K562 (cell line): ENCODE results near the gene NELFE. TPM values are rescaled to one million over a fixed set of nuclear protein-coding genes. Genes with fewer than 3 reads are reported as not detected.

ENCODE experiments used
- L3MBTL2 ChIP-seq: fragments of 450-650 bp; IDR thresholded peaks from 2 replicates; pipeline ENCODE4 v1.6.1; 2016; ENCODE audit warnings: mild to moderate bottlenecking, moderate library complexity
- RBM14 ChIP-seq: fragments of 200-400 bp; formaldehyde crosslinking; IDR thresholded peaks from 2 replicates; pipeline ENCODE4 v1.6.1; 2018; ENCODE audit warnings: low read depth, mild to moderate bottlenecking, low read length, moderate library complexity, borderline replicate concordance; ENCODE audit not compliant: insufficient read depth
- ZEB2 ChIP-seq: fragments of 450-650 bp; IDR thresholded peaks from 2 replicates; pipeline ENCODE4 v1.6.1; 2016
- polyA plus RNA-seq, 8 experiments: library from polyadenylated mRNA; depleted of rRNA in 4 of 8; stranded (reverse) in 5 of 8; unstranded in 3 of 8; fragments of >200 nt; fragmentation: Nextera tagmentation in 2 of 8; fragmentation: Illumina TruSeq in 1 of 8; extraction: Ambion mirVana in 2 of 8; extraction: Trizol in 1 of 8; gene quantifications; 2 replicates each; pipeline versions ENCODE4 v1.2.1 to v1.2.3, GENCODE V29; 2011 to 2014; ENCODE audit warnings: inconsistent platforms in 1 of 8, missing spikeins in 1 of 8
- total RNA-seq, 7 experiments: library from RNA; depleted of rRNA in 6 of 7; stranded (reverse); fragments of >200 nt in 6 of 7; fragmentation: Illumina TruSeq in 2 of 7; extraction: Trizol in 2 of 7; gene quantifications; 2 replicates each; pipeline versions ENCODE4 v1.2.1 to v1.2.3, GENCODE V29; 2011 to 2021; ENCODE audit warnings: low replicate concordance in 1 of 7
- TF ChIP-seq, protein P1 (sequence below): fragments of 450-650 bp; IDR thresholded peaks from 2 replicates; pipeline ENCODE4 v1.6.1; 2016; ENCODE audit warnings: mild to moderate bottlenecking, moderate library complexity
- TF ChIP-seq, protein P2 (sequence below): fragments of 450-650 bp; IDR thresholded peaks from one replicate; pipeline ENCODE4 v1.6.1; 2018; ENCODE audit warnings: mild to moderate bottlenecking, moderate library complexity; ENCODE audit not compliant: partially characterized antibody
- TF ChIP-seq, protein P3 (sequence below): fragments of 450-650 bp; formaldehyde crosslinking; IDR thresholded peaks from 2 replicates; pipeline ENCODE4 v1.4.0; 2020; ENCODE audit warnings: mild to moderate bottlenecking, moderate library complexity
- TF ChIP-seq, protein P4 (sequence below): fragments of 450-650 bp; IDR thresholded peaks from 2 replicates; pipeline ENCODE4 v1.6.1; 2017; ENCODE audit warnings: antibody characterized with exemption, mild to moderate bottlenecking

NELFE gene
- total and polyA plus RNA-seq, 9 of the 15 experiments (the other 6 are each of a cell fraction or from before 2014, with no cell fraction given), result 15.2 to 157 (median 91.5) TPM

DNA sequence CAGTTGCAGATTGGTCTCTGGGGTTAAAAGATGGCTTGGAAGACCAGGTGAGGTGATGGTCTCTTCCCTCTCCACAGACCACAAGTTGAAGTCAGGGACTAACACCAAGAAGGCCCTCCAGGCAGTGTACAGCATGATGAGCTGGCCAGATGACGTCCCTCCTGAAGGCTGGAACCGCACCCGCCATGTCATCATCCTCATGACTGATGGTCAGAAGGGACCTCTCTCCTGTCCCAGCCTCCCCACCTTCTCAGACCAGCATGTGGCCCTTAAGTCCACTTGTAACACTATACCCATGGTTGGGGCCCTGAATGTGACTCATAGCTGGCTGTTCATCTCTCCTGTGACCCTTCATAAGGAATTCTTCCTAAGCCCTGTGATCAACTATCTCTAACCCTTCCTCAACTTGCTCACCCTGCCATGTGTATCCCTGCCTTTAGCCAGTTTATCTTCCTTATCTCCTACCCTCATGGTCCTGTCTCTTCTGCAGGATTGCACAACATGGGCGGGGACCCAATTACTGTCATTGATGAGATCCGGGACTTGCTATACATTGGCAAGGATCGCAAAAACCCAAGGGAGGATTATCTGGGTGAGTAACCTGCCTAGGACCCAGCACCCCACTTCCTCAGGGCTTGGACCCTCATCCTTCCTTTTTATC lies 9.9 kb downstream of the NELFE start (continued):
- TF ChIP-seq, protein P1, sequence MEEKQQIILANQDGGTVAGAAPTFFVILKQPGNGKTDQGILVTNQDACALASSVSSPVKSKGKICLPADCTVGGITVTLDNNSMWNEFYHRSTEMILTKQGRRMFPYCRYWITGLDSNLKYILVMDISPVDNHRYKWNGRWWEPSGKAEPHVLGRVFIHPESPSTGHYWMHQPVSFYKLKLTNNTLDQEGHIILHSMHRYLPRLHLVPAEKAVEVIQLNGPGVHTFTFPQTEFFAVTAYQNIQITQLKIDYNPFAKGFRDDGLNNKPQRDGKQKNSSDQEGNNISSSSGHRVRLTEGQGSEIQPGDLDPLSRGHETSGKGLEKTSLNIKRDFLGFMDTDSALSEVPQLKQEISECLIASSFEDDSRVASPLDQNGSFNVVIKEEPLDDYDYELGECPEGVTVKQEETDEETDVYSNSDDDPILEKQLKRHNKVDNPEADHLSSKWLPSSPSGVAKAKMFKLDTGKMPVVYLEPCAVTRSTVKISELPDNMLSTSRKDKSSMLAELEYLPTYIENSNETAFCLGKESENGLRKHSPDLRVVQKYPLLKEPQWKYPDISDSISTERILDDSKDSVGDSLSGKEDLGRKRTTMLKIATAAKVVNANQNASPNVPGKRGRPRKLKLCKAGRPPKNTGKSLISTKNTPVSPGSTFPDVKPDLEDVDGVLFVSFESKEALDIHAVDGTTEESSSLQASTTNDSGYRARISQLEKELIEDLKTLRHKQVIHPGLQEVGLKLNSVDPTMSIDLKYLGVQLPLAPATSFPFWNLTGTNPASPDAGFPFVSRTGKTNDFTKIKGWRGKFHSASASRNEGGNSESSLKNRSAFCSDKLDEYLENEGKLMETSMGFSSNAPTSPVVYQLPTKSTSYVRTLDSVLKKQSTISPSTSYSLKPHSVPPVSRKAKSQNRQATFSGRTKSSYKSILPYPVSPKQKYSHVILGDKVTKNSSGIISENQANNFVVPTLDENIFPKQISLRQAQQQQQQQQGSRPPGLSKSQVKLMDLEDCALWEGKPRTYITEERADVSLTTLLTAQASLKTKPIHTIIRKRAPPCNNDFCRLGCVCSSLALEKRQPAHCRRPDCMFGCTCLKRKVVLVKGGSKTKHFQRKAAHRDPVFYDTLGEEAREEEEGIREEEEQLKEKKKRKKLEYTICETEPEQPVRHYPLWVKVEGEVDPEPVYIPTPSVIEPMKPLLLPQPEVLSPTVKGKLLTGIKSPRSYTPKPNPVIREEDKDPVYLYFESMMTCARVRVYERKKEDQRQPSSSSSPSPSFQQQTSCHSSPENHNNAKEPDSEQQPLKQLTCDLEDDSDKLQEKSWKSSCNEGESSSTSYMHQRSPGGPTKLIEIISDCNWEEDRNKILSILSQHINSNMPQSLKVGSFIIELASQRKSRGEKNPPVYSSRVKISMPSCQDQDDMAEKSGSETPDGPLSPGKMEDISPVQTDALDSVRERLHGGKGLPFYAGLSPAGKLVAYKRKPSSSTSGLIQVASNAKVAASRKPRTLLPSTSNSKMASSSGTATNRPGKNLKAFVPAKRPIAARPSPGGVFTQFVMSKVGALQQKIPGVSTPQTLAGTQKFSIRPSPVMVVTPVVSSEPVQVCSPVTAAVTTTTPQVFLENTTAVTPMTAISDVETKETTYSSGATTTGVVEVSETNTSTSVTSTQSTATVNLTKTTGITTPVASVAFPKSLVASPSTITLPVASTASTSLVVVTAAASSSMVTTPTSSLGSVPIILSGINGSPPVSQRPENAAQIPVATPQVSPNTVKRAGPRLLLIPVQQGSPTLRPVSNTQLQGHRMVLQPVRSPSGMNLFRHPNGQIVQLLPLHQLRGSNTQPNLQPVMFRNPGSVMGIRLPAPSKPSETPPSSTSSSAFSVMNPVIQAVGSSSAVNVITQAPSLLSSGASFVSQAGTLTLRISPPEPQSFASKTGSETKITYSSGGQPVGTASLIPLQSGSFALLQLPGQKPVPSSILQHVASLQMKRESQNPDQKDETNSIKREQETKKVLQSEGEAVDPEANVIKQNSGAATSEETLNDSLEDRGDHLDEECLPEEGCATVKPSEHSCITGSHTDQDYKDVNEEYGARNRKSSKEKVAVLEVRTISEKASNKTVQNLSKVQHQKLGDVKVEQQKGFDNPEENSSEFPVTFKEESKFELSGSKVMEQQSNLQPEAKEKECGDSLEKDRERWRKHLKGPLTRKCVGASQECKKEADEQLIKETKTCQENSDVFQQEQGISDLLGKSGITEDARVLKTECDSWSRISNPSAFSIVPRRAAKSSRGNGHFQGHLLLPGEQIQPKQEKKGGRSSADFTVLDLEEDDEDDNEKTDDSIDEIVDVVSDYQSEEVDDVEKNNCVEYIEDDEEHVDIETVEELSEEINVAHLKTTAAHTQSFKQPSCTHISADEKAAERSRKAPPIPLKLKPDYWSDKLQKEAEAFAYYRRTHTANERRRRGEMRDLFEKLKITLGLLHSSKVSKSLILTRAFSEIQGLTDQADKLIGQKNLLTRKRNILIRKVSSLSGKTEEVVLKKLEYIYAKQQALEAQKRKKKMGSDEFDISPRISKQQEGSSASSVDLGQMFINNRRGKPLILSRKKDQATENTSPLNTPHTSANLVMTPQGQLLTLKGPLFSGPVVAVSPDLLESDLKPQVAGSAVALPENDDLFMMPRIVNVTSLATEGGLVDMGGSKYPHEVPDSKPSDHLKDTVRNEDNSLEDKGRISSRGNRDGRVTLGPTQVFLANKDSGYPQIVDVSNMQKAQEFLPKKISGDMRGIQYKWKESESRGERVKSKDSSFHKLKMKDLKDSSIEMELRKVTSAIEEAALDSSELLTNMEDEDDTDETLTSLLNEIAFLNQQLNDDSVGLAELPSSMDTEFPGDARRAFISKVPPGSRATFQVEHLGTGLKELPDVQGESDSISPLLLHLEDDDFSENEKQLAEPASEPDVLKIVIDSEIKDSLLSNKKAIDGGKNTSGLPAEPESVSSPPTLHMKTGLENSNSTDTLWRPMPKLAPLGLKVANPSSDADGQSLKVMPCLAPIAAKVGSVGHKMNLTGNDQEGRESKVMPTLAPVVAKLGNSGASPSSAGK, result peak; percentile 77
- TF ChIP-seq, protein P2, sequence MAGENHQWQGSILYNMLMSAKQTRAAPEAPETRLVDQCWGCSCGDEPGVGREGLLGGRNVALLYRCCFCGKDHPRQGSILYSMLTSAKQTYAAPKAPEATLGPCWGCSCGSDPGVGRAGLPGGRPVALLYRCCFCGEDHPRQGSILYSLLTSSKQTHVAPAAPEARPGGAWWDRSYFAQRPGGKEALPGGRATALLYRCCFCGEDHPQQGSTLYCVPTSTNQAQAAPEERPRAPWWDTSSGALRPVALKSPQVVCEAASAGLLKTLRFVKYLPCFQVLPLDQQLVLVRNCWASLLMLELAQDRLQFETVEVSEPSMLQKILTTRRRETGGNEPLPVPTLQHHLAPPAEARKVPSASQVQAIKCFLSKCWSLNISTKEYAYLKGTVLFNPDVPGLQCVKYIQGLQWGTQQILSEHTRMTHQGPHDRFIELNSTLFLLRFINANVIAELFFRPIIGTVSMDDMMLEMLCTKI, result no peak
- TF ChIP-seq ZEB2, result 0 out of 2 replicates have a peak, but pooled peaks have one; percentile 53
- TF ChIP-seq, protein P3, sequence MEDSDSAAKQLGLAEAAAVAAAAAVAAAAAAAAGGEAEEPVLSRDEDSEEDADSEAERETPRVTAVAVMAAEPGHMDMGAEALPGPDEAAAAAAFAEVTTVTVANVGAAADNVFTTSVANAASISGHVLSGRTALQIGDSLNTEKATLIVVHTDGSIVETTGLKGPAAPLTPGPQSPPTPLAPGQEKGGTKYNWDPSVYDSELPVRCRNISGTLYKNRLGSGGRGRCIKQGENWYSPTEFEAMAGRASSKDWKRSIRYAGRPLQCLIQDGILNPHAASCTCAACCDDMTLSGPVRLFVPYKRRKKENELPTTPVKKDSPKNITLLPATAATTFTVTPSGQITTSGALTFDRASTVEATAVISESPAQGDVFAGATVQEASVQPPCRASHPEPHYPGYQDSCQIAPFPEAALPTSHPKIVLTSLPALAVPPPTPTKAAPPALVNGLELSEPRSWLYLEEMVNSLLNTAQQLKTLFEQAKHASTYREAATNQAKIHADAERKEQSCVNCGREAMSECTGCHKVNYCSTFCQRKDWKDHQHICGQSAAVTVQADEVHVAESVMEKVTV, result no peak
- peak; percentile 87 for TF ChIP-seq L3MBTL2
- TF ChIP-seq, protein P4, sequence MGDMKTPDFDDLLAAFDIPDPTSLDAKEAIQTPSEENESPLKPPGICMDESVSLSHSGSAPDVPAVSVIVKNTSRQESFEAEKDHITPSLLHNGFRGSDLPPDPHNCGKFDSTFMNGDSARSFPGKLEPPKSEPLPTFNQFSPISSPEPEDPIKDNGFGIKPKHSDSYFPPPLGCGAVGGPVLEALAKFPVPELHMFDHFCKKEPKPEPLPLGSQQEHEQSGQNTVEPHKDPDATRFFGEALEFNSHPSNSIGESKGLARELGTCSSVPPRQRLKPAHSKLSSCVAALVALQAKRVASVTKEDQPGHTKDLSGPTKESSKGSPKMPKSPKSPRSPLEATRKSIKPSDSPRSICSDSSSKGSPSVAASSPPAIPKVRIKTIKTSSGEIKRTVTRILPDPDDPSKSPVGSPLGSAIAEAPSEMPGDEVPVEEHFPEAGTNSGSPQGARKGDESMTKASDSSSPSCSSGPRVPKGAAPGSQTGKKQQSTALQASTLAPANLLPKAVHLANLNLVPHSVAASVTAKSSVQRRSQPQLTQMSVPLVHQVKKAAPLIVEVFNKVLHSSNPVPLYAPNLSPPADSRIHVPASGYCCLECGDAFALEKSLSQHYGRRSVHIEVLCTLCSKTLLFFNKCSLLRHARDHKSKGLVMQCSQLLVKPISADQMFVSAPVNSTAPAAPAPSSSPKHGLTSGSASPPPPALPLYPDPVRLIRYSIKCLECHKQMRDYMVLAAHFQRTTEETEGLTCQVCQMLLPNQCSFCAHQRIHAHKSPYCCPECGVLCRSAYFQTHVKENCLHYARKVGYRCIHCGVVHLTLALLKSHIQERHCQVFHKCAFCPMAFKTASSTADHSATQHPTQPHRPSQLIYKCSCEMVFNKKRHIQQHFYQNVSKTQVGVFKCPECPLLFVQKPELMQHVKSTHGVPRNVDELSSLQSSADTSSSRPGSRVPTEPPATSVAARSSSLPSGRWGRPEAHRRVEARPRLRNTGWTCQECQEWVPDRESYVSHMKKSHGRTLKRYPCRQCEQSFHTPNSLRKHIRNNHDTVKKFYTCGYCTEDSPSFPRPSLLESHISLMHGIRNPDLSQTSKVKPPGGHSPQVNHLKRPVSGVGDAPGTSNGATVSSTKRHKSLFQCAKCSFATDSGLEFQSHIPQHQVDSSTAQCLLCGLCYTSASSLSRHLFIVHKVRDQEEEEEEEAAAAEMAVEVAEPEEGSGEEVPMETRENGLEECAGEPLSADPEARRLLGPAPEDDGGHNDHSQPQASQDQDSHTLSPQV, result peak; percentile 81
- TF ChIP-seq RBM14, result no peak
